NCI-H1436 treated with DMSO at 0.1 percent for 48 hours (cell line): ENCODE measurements around the gene RAB28.

ENCODE experiments used
- DNase-seq: peaks from one replicate; lab custom pipeline; 2025; lab: John Stamatoyannopoulos, UW

The RAB28 gene

DNA sequence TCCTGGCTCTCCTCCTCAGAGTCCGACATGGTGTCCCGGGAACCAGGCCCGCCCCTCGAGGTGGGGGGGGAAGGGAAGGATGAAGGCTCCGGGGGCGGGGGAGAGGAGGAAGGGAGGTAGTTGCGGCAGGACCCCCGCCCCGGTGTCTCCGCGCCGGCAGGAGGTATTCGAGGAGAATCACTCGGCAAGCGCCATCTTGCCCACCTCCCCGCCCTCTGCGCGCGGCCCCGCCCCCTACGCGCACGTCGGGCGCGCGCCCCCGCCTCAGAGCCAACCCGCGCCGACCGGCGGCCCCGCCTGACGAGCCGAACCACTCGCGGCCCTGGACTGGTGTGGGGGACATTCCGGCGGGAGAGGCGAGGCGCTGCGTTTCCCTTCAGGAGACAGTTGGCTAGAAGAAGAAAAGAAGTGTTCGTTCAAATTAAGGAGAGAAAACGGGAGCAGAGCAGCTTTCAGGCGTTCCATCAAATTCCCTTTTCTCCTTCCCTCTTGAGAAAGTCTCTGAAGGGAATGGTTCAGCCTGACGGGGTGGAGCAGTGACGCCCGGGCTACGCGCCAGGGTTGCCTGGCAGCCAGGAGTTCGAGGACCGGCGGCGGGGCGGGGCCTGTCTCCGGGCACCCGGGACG lies at the start of gene RAB28:
RAB28 (minus strand) TSS at position 219 of the 627 bp plus-strand sequence.
- peak; percentile 16 for DNase-seq

DNA sequence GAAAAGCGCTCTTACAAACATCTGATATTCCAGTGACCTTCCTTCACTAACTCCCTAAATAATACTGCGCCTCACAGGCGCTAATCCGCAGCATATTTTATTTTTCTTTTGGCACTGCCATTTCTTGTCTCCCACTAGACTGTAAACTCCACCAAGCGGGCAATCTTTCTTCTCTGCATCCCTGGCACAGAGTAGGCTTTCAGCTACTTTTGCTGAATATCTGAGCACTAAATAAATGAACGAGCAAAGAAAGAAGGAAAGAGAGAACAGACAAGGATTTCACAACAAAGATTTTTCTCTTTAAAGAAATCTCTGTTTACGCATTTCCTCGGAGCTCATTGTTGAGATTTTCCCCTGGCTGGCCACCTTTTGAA lies 47.5 kb upstream of the RAB28 start:
- DNase-seq, result no peak

DNA sequence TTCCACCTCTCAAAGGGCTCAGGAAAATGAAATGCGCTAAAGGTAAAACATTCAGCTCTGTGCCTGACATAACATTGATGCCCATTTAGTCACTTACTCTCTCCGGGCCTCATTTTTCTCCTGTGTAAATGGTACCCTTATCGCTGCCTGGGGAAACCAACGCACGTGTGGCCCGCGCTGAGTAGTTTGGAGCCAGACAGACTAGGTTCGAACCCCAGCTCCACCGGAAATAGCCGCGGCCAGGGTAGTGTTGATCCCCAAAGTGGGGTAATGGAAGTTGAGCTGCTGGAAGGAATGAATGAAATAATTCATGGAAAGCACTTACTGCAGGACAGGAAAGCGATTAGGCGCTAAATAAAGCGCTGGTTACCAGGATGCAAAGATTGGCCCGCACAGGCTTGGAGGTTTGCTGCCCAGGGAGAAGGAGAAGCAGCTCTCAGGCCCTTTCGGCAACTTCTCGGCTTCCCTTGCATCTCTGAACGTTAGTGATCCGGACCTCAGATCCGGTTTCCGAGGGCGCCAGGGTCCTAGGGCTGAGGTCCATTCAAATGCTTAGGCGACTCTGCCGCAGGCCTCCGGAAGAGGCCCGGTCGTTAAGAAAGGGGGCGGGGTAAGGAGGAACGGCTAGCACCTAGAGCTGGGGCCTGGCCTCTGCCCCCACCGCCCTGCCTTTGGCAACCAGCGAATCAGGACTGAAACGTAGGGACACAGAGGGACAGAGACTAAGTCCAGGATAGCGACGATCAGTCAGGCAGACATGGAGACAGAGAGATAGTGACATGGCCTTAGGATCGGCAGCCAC lies 46.9 kb upstream of the RAB28 start:
- DNase-seq, result no peak

DNA sequence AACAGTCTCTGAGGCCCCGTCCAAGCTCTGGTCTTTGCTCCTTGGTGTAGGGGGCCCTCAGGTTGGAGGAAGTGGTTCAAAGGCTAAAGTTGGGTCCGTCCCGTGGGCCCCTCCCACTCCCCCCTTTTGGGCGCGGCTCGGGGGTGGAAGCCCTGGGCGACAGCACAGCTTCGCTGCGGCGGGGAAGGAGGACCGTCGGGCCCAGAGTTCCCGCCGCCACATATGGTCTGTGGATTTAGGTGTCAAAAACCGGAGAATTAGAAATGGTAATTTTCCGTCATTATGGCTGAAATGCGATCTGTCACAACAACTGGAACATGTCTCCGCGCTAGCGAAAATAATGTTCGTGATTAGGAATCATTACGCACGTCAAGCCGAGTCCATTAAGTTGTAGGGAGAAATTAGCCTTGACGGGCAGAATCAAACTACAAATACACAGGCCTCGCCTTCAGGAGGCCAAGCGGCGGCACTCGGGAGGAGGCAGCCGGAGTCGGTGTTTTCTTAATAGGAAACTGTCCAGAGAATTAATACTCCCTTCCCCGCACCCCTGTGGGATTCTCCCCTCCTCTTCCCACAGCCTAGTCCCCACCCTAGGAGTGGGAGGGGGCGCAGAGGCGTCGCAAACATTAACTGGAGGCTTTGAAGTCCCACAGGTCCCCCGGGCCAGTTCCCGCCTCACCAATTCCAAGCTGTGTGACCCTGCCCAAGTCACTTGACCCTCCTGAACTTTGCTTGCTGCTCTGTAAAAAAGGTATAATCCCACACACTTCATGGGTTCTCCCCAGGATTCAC lies 45.2 kb upstream of the RAB28 start:
- no peak for DNase-seq

DNA sequence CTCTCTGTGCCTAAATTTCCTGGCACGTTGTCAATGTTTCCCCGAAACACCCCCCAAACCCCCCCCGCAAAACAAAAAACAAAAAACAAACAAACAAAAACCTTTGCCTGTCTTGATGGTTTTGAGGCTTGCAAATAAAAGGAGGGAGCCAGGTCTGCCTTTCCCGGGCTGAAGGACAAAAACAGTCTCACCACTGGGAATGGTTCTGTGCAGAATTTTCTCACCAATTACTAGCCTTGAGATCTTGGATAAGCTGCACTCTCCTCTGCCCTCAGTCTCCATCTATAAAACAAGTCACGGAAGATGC lies 44.6 kb upstream of the RAB28 start:
- no peak for DNase-seq

DNA sequence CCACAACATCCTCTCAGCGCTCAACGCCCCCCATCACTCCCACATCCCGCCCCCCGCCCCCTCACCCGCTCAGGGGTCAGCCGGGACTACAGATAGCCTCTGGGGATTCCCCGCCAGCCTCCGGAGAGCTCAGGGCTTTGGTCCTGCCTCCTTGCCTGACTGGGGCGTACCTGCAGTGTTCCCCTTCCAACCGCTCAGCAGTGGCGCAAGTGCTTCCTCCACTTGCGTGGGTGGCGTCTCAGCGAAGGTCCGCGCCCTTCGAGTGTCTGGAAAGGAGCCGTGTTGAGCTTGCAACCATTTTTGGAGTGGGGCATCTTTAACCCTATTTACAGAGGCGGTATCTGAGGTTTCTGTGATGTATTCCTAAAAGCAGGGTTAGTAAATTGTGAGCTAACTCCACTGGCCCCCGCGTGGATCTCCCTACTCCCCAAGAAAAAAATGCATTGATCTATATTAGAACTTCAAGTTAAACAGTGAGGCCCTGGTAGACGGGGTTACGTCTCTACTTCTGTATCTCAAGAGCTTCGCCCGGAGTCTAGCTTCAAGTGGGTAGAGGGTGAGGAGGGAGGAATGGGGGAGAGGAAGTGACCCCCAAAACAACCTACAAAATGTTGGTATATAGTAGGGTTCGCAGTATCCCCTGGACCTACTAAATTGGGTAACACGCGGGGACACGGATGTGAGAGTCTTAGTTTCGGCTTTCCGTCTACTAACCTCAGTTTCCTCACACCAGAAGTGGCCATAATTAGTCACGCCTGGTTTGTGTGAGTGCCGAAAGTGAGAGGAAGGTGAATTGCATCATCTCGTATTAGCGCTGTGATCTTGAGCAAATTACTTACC lies 44.1 kb upstream of the RAB28 start:
- no peak for DNase-seq

DNA sequence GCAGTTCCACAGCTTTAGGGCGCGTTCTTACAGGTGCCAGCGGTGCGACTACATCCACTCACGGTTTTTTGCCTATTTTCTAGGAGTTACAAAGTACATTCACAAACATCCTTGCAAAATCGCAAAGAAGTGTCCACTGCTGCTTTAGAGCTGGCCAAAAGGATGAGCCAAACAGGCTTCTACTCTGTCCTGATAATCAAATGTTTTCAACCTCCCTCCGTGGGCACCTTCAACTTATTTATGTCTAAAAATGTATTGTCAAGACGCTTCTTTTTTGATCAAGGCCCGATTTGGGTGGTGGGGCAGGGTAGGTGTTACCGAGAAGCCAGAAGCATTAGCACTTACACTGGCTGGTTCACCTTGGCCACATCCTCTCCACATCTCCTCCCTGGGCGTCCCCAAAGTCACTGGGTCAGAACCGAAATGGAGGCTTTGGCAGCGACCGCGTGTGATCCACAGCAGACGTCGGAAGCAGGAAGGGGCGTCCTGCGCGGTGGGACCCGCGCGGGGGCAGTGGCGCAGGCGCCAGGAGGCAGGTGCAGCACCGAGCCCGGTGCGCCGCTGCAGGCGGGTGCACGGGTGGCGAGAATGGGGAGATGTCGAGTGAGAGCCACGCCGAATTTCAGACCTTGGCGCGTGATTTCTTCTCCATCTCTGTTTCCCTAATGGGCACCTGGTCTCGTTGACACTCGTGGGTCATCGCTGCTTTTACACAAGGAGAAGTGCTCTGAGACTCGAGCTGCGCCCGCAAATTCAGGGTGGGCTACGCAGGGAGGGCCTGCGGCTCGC lies 43.2 kb upstream of the RAB28 start:
- DNase-seq, result no peak

DNA sequence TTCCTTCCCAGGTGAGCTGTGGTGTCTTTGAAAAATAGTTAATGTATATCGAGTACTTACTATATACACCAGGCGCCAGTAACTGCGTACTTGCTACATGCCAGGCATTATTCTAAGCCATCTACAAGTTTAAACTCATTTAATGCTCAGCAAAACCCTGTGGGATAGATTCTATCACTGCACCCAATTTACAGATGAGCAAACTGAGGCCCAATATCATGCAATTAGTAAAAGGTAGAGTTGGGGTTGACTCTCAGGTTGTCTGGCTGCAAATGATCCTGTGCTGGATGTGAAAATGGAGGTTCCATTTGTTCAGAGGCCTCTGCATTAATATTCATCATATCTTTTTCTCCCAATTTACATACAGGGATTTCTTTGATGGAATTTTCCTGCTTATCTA lies 42.5 kb upstream of the RAB28 start:
- DNase-seq, result no peak

DNA sequence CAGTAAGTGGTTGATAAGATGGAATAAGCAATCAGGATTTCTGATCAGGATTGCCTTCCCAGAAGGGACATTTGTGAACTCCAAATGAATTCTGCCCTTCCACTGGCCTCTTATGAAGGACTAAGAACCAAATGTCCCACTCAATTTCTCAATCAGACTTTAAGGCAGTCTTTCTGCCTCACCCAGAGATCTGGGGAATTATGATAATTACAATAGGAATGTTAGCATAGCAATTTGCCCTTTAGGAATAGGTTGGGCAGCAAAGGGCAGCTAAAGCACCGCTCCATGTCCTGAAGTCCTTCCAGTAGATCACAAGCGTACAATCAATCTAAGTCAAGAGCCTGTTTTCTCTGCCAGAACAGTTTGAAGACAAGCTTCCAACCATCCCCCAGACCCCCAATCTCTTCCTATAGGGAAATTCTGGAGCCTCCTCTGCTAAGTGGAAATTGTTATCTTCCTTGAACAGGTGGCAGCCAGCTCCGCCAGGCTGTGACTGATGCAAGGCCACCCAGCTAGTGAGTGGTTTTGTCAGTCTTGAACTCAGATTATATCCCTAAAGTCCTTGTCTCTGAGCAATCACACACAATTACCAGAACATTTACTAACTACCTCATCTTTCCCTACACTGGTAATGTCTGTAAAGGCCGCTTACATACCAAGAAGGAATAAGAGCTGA lies 41.6 kb upstream of the RAB28 start:
- DNase-seq, result no peak

DNA sequence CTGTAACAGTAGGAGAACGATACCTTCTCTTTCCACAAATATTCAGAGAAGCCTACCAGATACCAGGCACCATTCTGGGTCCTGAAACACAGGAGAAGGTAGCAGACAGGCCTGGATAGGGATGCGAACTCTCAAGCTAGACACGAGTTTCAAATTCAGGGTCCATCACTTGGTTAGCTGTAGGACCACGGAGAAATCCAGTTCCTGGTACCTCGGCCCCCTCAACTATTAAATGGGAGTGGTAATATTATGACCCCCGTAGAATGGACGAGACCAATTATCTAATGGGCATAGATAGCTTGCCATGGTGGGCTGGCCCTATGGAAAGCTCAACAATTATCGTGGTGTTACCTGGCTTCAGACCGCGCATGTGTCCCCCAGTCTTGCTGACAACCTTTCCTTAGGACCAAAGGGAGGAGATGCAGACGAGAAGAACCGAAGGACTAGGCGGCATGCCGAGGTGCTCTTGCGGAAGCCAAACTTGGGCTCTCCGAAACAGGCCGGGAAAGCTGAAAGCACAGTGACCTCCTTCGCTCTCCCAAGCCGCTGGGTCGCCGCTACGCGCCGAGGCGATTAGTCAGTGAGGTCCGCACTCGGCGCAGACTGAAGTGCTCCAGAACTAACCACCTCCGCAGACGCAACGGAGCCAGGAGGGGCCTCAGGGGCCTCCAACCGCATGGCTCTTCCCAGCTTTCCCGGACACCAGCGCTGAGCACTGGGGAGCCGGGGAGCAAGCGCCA lies 40.5 kb upstream of the RAB28 start:
- no peak for DNase-seq

DNA sequence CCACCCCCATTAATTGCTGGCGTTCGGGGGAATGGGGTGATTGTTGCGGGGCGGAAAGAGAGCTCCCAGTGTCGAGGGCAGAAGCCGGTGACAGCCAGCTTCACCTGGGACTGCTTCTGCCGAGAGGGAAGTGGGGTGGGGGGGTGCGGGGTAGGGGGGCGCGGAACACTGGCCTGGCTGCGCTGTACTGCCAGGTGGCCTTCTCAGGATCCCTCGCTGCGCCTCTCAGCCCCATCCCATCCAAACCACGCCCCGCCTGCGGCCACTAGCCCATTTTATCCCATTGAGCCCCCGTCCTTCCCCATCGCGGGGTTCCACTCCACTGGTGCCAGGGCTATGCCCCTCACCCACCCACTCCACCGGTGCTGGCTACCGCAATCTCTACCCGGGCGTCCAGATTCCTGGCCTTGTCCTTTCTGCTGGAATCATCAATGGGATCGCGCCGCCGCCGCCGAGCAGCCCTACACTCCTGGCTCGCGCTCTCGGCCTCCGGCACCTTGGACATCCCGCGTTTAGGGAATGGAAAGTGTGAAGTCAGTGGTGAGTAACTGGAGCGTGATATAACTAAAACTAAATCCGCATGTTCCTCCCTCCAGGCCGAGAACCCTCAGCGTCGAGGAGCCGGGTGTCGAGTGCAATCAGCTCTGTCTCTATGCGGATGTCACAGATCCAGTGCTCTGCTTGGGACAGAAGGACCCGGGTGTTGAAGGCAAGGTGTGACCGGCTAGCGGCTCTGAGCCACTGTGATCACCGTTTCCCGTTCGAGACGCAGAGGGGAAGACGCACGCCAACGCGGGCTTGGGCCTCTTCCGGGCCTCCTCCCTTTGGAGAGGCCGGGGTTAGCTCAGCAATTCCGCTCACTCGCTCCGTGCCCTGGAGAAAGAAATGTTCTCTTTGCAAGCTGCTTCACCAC lies 39.7 kb upstream of the RAB28 start:
- no peak for DNase-seq

DNA sequence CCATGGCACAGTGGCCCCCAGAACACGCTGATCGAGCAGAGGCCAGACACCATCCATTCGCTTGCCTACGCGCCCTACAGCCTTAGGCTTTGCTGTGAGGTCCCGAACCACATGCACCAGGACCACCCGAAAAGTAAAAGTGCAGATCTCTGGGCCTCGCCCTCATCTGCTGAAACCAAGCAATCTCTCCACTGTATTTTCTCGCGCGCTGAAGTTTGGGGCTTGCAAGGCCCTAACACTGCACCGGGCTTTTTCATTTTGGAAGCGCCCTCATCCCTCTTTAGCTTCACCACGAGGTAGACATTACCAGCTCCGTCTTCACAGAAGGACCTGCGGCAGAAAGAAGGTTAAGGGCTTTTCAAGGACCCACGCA lies 39.0 kb upstream of the RAB28 start:
- DNase-seq, result no peak

DNA sequence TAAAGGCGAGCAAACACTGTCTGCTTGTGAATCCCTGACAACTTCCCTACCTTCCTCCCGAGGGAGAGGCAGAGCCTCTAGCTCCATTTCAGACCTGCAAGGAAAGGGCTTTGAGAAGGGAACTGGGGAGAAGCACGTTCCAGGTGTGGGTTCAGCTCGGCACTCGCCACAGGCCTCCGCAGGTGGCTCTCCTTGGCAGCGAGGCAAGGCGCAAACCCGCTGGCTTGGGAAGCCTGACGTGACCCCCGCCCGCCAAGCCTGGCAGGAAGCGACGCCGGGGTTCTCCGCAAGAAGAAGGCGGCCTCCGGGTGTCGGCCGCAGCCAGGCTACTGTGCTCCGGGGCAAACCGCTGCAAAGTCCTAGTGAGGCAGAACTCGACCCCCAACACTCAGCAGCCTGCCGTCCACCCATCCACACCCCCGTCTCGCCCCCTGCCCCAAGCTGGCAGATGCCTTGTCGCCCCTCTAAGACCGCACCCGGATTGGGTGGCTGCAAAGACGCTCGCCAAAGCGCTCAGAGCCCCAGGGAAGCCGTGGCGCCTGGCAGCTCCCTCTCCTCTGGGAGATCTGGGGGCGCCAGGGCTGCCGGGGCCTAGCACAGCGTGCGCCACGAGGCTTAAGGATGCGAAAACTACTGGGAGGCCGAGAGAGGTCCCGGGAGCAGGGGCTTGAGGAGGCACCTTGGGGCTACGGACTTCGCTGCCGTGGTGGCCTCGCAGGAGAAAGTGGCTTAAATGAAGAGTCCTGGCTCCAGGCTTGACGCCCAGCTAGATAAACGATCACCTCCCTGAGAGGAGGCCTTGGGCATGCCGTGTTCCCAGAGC lies 38.4 kb upstream of the RAB28 start:
- DNase-seq, result no peak

DNA sequence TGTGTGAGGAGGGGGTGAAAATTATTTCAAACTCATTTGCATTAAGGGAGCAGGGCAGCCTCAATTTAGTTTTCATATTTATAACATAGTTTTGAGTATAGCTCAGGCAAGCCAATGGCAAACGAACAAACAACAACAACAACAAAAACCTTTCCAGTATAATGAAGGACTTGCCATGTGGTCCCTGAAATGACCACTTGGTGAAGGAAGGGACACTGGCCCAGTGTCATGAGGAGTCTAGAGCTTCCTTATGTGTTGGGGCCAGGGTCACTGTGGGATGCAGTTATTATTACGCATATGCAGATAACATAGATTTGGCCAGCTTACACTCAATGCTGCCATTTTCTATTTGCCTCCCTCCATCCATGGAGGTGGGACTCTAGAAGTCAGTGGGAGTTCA lies 36.9 kb upstream of the RAB28 start:
- no peak for DNase-seq

DNA sequence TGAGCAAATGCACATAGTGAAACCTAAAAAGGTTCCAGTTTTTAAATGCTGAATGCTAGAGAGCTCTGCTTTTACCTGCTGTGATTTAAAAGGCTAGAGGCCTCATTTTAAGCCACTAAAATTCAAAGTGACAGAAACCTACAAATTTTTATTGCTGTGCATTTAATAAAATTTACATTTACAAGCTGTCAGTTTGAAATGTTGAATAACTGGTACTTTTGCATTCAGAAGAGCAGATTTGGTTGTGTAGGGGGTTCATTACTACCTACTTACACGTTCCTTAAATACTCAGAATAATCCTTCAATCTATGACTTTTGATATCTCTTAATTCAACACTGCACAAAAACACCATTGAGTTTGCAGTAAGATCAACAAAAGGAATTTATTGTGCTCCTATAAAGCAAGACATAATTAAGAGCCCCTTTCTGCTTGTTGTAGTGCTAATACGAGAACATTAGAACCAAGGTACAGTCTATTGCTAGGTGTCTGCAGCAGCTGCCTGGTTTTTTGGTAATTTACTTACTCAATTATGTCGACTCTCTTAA lies 32.2 kb upstream of the RAB28 start:
- DNase-seq, result no peak

DNA sequence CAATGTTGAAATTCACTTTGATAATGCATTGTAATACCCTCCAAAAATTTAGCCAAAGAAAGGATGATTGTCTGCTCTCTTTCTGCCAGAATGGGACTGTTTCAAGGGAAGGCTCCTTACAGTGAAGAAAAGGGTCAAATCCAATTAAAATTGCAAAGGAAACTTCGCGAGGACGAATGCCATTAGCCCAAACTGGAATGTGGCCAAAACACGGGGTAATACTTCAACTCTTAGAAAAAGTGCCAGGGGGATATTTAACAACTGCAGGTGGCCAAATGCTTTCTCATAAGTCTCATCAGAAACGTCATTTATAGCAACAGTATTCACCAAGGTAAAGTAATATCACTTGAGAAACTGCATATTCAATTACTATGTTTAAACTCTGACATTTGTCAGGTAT lies 31.1 kb upstream of the RAB28 start:
- no peak for DNase-seq

DNA sequence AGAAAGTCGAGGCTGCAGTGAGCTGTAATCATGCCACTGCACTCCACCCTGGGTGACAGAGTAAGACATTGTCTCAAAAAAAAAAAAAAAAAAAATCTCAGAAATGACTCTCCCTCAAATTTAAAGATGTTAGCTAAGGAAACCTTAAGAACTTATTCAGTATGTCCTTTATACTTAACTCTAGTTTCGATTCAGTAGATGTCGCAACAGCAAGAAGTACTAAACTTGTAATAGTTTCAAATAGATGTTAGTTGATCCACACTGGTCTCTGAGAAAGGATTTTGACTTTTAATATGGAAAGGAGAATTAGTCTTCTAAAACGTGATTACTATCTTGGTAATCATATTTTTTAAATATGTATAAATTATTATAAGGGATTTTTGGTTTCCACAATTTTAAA lies 30.6 kb upstream of the RAB28 start:
- DNase-seq, result no peak

DNA sequence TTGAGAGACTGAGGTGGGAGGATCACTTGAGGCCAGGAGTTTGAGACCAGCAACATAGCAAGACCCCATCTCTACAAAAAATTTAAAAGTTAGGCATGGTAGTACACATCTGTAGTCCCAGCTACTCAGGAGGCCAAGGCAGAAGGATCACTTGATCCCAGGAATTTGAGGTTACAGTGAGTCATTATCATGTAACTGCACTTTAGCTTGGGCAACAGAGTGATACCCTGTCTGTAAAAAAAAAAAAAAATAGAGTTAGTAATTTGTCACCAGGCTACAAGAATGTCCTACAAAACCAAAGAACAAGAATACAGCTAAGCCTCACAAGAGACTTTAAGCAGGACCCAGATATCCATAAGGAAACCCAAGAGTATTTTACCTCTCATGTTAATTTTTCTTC lies 27.0 kb upstream of the RAB28 start:
- DNase-seq, result no peak
